HepG2 (cell line): Measurements from ENCODE around the gene ADIPOR2. TPM values are rescaled to one million over a fixed set of nuclear protein-coding genes. Genes with fewer than 3 reads are reported as not detected.
A peak's percentile ranks its signal among the peaks of the same experiment; 100 is the strongest.

Experiments used
- HDAC2 ChIP-seq: sonication (generic); formaldehyde crosslinking; IDR thresholded peaks from 2 replicates; pipeline ENCODE4 v1.4.0; 2020; ENCODE audit warnings: missing genetic modification reagents
- HNF4A ChIP-seq: sonication (generic); formaldehyde crosslinking; IDR thresholded peaks from 2 replicates; pipeline ENCODE4 v1.4.0; 2020; ENCODE audit warnings: missing genetic modification reagents
- HNRNPH1 ChIP-seq: fragments of 200-400 bp; formaldehyde crosslinking; optimal IDR thresholded peaks from 2 replicates; pipeline ENCODE3; 2017; ENCODE audit warnings: mild to moderate bottlenecking, low read depth, low read length
- KAT8 ChIP-seq: IDR thresholded peaks from 2 replicates; pipeline ENCODE4 v1.6.1; 2016; ENCODE audit warnings: missing genetic modification reagents, missing compliant biosample characterization
- KDM3A ChIP-seq: IDR thresholded peaks from 2 replicates; pipeline ENCODE4 v1.6.1; 2018; ENCODE audit warnings: low read depth, missing compliant biosample characterization
- KLF9 ChIP-seq: IDR thresholded peaks from 2 replicates; pipeline ENCODE4 v1.6.1; 2016; ENCODE audit warnings: low read depth
- NR2C2 ChIP-seq: sonication (generic); formaldehyde crosslinking; IDR thresholded peaks from 2 replicates; pipeline ENCODE4 v1.4.0; 2020; ENCODE audit warnings: missing genetic modification reagents, mild to moderate bottlenecking, moderate library complexity, borderline replicate concordance
- TBX3 ChIP-seq: fragments of 450-650 bp; IDR thresholded peaks from 2 replicates; pipeline ENCODE4 v1.6.1; 2017; ENCODE audit warnings: antibody characterized with exemption, mild to moderate bottlenecking, inconsistent platforms, borderline replicate concordance
- TCF12 ChIP-seq, 2 experiments: fragments of 450-650 bp in 1 of 2; sonication (generic) in 1 of 2; formaldehyde crosslinking in 1 of 2; IDR thresholded peaks; 2 replicates each; pipeline versions ENCODE4 v1.6.1 to v1.8.0; 2017 to 2022; ENCODE audit warnings: antibody characterized with exemption in 1 of 2, mild to moderate bottlenecking in 1 of 2, missing genetic modification reagents in 1 of 2, moderate library complexity in 1 of 2
- ZC3H4 ChIP-seq: sonication (generic); formaldehyde crosslinking; IDR thresholded peaks from 2 replicates; pipeline ENCODE4 v1.4.0; 2020; ENCODE audit warnings: missing genetic modification reagents, borderline replicate concordance
- ZMYM3 ChIP-seq: sonication (generic); formaldehyde crosslinking; IDR thresholded peaks from 2 replicates; pipeline ENCODE4 v1.5.1; 2020; ENCODE audit warnings: mild to moderate bottlenecking, missing genetic modification reagents
- ZNF549 ChIP-seq: sonication (generic); formaldehyde crosslinking; IDR thresholded peaks from 2 replicates; pipeline ENCODE4 v1.5.0; 2020; ENCODE audit warnings: missing genetic modification reagents
- ZNF607 ChIP-seq: sonication (generic); formaldehyde crosslinking; IDR thresholded peaks from 2 replicates; pipeline ENCODE4 v1.5.1; 2020; ENCODE audit warnings: missing genetic modification reagents, mild to moderate bottlenecking, borderline replicate concordance
- polyA plus RNA-seq, 8 experiments: library from polyadenylated mRNA; depleted of rRNA in 3 of 8; stranded (reverse) in 7 of 8; unstranded in 1 of 8; fragments of >200 nt; fragmentation: Illumina TruSeq in 4 of 8; extraction: Trizol in 4 of 8; gene quantifications; 2 replicates each; pipeline versions ENCODE4 v1.2.1 to v1.2.3, GENCODE V29; 2011 to 2016; ENCODE audit warnings: low read depth in 4 of 8, missing spikeins in 1 of 8, mixed read lengths in 1 of 8; ENCODE audit not compliant: insufficient read depth in 1 of 8
- total RNA-seq, 5 experiments: library from RNA; depleted of rRNA; stranded (reverse); fragments of >200 nt; fragmentation: Illumina TruSeq; extraction: Trizol; gene quantifications; 2 replicates each; pipeline ENCODE4 v1.2.3, GENCODE V29; 2016; ENCODE audit warnings: low read depth in 1 of 5
- TF ChIP-seq, protein P1 (sequence below): sonication (generic); formaldehyde crosslinking; conservative IDR thresholded peaks from 2 replicates; pipeline ENCODE4 v1.8.0; 2022; ENCODE audit warnings: low read depth, missing genetic modification reagents
- TF ChIP-seq, protein P2 (sequence below): sonication (generic); formaldehyde crosslinking; IDR thresholded peaks from 2 replicates; pipeline ENCODE4 v1.8.0; 2022; ENCODE audit warnings: missing genetic modification reagents, mild to moderate bottlenecking, borderline replicate concordance
- TF ChIP-seq, protein P3 (sequence below): sonication (generic); formaldehyde crosslinking; IDR thresholded peaks from 2 replicates; pipeline ENCODE4 v1.4.0; 2020; ENCODE audit warnings: missing genetic modification reagents, borderline replicate concordance

Gene ADIPOR2
- total and polyA plus RNA-seq, 2 of the 13 experiments (the other 11 are each of a cell fraction or from before 2014, with no cell fraction given), result 35.2 to 52.2 TPM

DNA sequence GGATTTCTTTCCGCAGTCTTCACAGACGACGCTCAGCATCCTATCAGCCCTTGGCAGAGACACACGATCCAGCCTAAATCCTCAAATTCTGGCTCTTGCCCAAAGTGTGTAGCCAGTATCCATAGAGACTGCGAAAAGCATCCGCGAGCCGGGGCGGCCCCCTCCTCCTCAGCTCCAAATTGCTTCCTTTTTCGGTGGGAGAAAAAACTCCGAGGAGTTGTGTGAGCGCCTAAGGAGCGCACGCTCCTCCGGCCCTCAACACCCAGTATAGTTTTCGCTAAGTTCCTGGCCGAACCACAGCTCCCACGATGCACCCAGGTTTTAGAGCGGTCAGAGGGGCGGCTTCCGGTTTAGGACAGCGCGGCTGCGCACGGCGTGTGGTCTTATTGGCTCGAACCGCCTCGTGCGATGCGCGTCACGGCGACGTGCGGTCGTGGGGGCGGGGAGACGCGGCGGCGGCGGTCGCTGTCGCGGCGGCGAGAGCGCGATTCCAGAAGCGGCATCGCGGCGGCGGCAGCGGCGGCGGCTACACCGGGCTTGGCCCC, at the start of gene ADIPOR2 (continued):
- TF ChIP-seq NR2C2, result peak; percentile 87
- TF ChIP-seq ZMYM3 (CRISPR knock-in tag), result no peak
- TF ChIP-seq HNRNPH1, result no peak
- 0 out of 2 replicates have a peak, but pooled peaks have one; percentile 13 for TF ChIP-seq KLF9
- TF ChIP-seq HNF4A, result no peak
- no peak for TF ChIP-seq ZNF549
- peak; percentile 86 for TF ChIP-seq KAT8
- TF ChIP-seq, protein P1, sequence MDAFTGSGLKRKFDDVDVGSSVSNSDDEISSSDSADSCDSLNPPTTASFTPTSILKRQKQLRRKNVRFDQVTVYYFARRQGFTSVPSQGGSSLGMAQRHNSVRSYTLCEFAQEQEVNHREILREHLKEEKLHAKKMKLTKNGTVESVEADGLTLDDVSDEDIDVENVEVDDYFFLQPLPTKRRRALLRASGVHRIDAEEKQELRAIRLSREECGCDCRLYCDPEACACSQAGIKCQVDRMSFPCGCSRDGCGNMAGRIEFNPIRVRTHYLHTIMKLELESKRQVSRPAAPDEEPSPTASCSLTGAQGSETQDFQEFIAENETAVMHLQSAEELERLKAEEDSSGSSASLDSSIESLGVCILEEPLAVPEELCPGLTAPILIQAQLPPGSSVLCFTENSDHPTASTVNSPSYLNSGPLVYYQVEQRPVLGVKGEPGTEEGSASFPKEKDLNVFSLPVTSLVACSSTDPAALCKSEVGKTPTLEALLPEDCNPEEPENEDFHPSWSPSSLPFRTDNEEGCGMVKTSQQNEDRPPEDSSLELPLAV (CRISPR knock-in tag), result no peak
- TF ChIP-seq ZC3H4 (CRISPR knock-in tag), result no peak
- peak; percentile 52; the same call in 1 of the 2 replicates for TF ChIP-seq HDAC2 (CRISPR knock-in tag)
- no peak for TF ChIP-seq TCF12 (IDR thresholded peaks at IDR 0.05)
- TF ChIP-seq TCF12 (CRISPR knock-in tag; IDR thresholded peaks at IDR 0.05), result no peak
- TF ChIP-seq, protein P2, sequence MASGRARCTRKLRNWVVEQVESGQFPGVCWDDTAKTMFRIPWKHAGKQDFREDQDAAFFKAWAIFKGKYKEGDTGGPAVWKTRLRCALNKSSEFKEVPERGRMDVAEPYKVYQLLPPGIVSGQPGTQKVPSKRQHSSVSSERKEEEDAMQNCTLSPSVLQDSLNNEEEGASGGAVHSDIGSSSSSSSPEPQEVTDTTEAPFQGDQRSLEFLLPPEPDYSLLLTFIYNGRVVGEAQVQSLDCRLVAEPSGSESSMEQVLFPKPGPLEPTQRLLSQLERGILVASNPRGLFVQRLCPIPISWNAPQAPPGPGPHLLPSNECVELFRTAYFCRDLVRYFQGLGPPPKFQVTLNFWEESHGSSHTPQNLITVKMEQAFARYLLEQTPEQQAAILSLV (CRISPR knock-in tag), result no peak
- peak; percentile 66; the same call in 1 of the 2 replicates for TF ChIP-seq KDM3A
- TF ChIP-seq, protein P3, sequence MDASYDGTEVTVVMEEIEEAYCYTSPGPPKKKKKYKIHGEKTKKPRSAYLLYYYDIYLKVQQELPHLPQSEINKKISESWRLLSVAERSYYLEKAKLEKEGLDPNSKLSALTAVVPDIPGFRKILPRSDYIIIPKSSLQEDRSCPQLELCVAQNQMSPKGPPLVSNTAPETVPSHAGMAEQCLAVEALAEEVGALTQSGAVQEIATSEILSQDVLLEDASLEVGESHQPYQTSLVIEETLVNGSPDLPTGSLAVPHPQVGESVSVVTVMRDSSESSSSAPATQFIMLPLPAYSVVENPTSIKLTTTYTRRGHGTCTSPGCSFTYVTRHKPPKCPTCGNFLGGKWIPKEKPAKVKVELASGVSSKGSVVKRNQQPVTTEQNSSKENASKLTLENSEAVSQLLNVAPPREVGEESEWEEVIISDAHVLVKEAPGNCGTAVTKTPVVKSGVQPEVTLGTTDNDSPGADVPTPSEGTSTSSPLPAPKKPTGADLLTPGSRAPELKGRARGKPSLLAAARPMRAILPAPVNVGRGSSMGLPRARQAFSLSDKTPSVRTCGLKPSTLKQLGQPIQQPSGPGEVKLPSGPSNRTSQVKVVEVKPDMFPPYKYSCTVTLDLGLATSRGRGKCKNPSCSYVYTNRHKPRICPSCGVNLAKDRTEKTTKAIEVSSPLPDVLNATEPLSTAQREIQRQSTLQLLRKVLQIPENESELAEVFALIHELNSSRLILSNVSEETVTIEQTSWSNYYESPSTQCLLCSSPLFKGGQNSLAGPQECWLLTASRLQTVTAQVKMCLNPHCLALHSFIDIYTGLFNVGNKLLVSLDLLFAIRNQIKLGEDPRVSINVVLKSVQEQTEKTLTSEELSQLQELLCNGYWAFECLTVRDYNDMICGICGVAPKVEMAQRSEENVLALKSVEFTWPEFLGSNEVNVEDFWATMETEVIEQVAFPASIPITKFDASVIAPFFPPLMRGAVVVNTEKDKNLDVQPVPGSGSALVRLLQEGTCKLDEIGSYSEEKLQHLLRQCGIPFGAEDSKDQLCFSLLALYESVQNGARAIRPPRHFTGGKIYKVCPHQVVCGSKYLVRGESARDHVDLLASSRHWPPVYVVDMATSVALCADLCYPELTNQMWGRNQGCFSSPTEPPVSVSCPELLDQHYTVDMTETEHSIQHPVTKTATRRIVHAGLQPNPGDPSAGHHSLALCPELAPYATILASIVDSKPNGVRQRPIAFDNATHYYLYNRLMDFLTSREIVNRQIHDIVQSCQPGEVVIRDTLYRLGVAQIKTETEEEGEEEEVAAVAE (CRISPR knock-in tag), result no peak
- no peak for TF ChIP-seq TBX3
- peak; percentile 79; the same call in 1 of the 2 replicates for TF ChIP-seq ZNF607 (CRISPR knock-in tag)
